ENCODE measurements around the gene ALDH1B1. TPM values are rescaled to one million over a fixed set of nuclear protein-coding genes. Genes with fewer than 3 reads are reported as not detected.
A peak's percentile ranks its signal among the peaks of the same experiment; 100 is the strongest.

The ALDH1B1 gene
- total and polyA plus RNA-seq, 9 of the 15 experiments (the other 6 are each of a cell fraction or from before 2014, with no cell fraction given) = 8.6 to 46.5 (median 30.8) TPM

DNA sequence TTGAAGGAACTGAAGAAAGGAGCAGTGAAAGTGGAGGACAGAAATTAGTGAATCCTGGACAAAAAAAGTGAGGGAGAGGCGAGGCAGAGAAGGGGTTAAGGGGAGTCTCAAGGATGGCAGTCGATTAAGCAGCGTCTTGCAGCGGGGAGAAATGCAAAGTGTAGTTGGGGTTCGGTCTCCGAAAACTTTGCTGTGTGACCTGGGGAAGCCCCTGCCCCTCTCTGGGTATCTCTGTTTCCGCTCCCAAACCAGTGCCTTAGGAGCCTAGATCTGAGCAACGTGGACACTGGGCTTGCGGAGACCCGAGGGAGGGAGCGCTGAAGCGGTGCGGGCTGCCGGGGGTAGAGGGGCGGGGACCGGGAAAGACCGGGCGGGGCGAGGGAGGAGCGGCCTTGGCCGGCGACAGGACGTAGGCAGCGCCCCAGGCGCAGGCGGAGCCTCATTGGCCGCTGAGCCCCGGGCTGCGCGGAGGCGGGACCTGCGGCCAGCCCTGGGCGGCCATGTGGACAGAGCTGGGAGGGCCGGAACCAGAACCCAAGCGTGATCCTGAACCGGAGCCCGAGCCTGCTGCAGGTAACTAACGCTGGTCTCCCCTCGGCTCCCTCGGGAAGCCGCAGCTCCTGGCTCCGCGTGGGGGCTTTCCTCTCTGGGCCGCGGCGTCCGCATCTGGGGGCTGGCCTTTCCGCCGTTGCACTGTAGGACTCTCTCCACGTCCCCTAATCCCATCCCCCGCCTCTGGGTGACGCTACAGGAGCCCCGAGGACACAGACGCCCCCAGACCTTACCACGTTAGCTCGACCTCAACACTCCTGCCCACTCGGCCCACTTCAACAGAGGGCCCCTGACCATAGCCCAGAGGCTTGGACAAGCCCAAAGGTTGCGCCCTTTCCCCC, at the start of gene ALDH1B1 (continued):
- TF ChIP-seq XRCC5 (IDR thresholded peaks at IDR 0.05; ENCODE audit: low read depth, low read length) = peak; percentile 24; the same call in 1 of the 2 replicates
- peak; percentile 45 for TF ChIP-seq NFYB (IDR thresholded peaks at IDR 0.05; ENCODE audit: extremely low read depth, insufficient read length)
- TF ChIP-seq ZKSCAN8 (CRISPR knock-in tag; IDR thresholded peaks at IDR 0.05) = no peak
- TF ChIP-seq TBL1XR1 (IDR thresholded peaks at IDR 0.05; ENCODE audit: low read length in 2 of 2) = no peak
- peak; percentile 87 for TF ChIP-seq RBM25 (IDR thresholded peaks at IDR 0.05; ENCODE audit: low read depth, low read length, severe bottlenecking)
- peak; percentile 70 for TF ChIP-seq BRD9 (IDR thresholded peaks at IDR 0.05; ENCODE audit: low read depth, partially characterized antibody)
- TF ChIP-seq MAFK (IDR thresholded peaks at IDR 0.05; ENCODE audit: low read length) = no peak
- TF ChIP-seq, protein P1, sequence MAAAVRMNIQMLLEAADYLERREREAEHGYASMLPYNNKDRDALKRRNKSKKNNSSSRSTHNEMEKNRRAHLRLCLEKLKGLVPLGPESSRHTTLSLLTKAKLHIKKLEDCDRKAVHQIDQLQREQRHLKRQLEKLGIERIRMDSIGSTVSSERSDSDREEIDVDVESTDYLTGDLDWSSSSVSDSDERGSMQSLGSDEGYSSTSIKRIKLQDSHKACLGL (CRISPR knock-in tag; IDR thresholded peaks at IDR 0.05; ENCODE audit: borderline replicate concordance, poor library complexity, severe bottlenecking) = peak; percentile 59
- TF ChIP-seq ARNT (IDR thresholded peaks at IDR 0.05) = 0 out of 4 replicates have a peak, but pooled peaks of 1 of the 2 experiments have one; percentile 22
- peak in 1 of 2 experiments; percentile 58; a peak in 1 of 4 replicates for TF ChIP-seq SRF (CRISPR knock-in tag; IDR thresholded peaks at IDR 0.05)
- peak; percentile 90 for TF ChIP-seq ZFP36 (IDR thresholded peaks at IDR 0.05; ENCODE audit: low read depth, low read length, partially characterized antibody)
- no peak for TF ChIP-seq CBFA2T2 (conservative IDR thresholded peaks at IDR 0.05)
- TF ChIP-seq MAZ (CRISPR knock-in tag; conservative IDR thresholded peaks at IDR 0.05 in 1 of 2, IDR thresholded peaks at IDR 0.05 in 1 of 2) = peak; percentile 72 to 80
- TF ChIP-seq, protein P2, sequence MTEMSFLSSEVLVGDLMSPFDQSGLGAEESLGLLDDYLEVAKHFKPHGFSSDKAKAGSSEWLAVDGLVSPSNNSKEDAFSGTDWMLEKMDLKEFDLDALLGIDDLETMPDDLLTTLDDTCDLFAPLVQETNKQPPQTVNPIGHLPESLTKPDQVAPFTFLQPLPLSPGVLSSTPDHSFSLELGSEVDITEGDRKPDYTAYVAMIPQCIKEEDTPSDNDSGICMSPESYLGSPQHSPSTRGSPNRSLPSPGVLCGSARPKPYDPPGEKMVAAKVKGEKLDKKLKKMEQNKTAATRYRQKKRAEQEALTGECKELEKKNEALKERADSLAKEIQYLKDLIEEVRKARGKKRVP (CRISPR knock-in tag; IDR thresholded peaks at IDR 0.05) = no peak
- TF ChIP-seq, protein P3, sequence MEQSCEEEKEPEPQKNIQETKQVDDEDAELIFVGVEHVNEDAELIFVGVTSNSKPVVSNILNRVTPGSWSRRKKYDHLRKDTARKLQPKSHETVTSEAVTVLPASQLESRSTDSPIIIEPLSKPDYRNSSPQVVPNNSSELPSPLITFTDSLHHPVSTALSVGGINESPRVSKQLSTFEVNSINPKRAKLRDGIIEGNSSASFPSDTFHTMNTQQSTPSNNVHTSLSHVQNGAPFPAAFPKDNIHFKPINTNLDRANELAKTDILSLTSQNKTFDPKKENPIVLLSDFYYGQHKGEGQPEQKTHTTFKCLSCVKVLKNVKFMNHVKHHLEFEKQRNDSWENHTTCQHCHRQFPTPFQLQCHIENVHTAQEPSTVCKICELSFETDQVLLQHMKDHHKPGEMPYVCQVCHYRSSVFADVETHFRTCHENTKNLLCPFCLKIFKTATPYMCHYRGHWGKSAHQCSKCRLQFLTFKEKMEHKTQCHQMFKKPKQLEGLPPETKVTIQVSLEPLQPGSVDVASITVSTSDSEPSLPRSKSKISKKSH (CRISPR knock-in tag; IDR thresholded peaks at IDR 0.05) = no peak
- TF ChIP-seq ZNF253 (CRISPR knock-in tag; conservative IDR thresholded peaks at IDR 0.05) = no peak
- peak in 1 of 2 experiments; percentile 61; a peak in 1 of 4 replicates for TF ChIP-seq RCOR1 (IDR thresholded peaks at IDR 0.05; ENCODE audit: borderline replicate concordance in 1 of 2, low read depth in 2 of 2, low read length in 2 of 2)
- 0 out of 2 replicates have a peak, but pooled peaks have one; percentile 22 for TF ChIP-seq ZNF165 (CRISPR knock-in tag; IDR thresholded peaks at IDR 0.05; ENCODE audit: borderline replicate concordance)
- peak in 2 of 3 experiments; percentile 60 to 80 for TF ChIP-seq YY1 (IDR thresholded peaks at IDR 0.05; ENCODE audit: borderline replicate concordance in 1 of 3, control insufficient read depth in 1 of 3, extremely low read depth in 1 of 3, insufficient read depth in 3 of 3, insufficient read length in 1 of 3, insufficient replicate concordance in 2 of 3, low read depth in 1 of 3, low read length in 2 of 3)
- no peak for TF ChIP-seq FOSL1 (tag; conservative IDR thresholded peaks at IDR 0.05)
- TF ChIP-seq RBBP5 (IDR thresholded peaks at IDR 0.05; ENCODE audit: borderline replicate concordance, insufficient read depth, low read length, poor library complexity, severe bottlenecking) = peak; percentile 70
- TF ChIP-seq NR2C1 (IDR thresholded peaks at IDR 0.05) = no peak
- 0 out of 2 replicates have a peak, but pooled peaks have one; percentile 14 for TF ChIP-seq NR2C1 (tag; IDR thresholded peaks at IDR 0.05)
